ENCODE measurements around the gene GOLGA1.
"Not testable (repeated sequence)": the region's sequence is repeated elsewhere in the genome, so short reads cannot be mapped to it uniquely, and the experiment has no call there.

The GOLGA1 gene

GRCh38 chr9:124939944-124940343 is 939 bp downstream of the GOLGA1 start:
- DNase-seq = no peak

- DNase-seq = no peak
Measured at GRCh38 chr9:124934290-124934689, 6.6 kb downstream of the GOLGA1 start.

- DNase-seq = no peak
Measured at GRCh38 chr9:124932333-124932732, 8.6 kb downstream of the GOLGA1 start.

GRCh38 chr9:124929464-124929863 is 11.4 kb downstream of the GOLGA1 start:
- DNase-seq = peak; percentile 22

- DNase-seq = no peak
Measured at GRCh38 chr9:124928116-124928515, 12.8 kb downstream of the GOLGA1 start.

GRCh38 chr9:124920394-124920793 is 20.5 kb downstream of the GOLGA1 start:
- DNase-seq = not testable (repeated sequence)

- no peak for DNase-seq
Measured at GRCh38 chr9:124914753-124915405, 26.0 kb downstream of the GOLGA1 start.

GRCh38 chr9:124913378-124913777 is 27.5 kb downstream of the GOLGA1 start:
- no peak for DNase-seq

- DNase-seq = no peak
Measured at GRCh38 chr9:124911766-124912165, 29.1 kb downstream of the GOLGA1 start.

GRCh38 chr9:124908098-124908497 is 32.8 kb downstream of the GOLGA1 start:
- DNase-seq = no peak

GRCh38 chr9:124906966-124907365 is 33.9 kb downstream of the GOLGA1 start:
- DNase-seq = no peak

- DNase-seq = no peak
Measured at GRCh38 chr9:124899845-124900244, 41.0 kb downstream of the GOLGA1 start.

- no peak for DNase-seq
Measured at GRCh38 chr9:124897570-124898460, 43.1 kb downstream of the GOLGA1 start.

- DNase-seq = peak; percentile 68
Measured at GRCh38 chr9:124894741-124895170, 46.1 kb downstream of the GOLGA1 start.

- no peak for DNase-seq
Measured at GRCh38 chr9:124894035-124894740, 46.7 kb downstream of the GOLGA1 start.

- DNase-seq = no peak
Measured at GRCh38 chr9:124890179-124890578, 50.7 kb downstream of the GOLGA1 start.

- no peak for DNase-seq
Measured at GRCh38 chr9:124889006-124889405, 51.9 kb downstream of the GOLGA1 start.

- DNase-seq = no peak
Measured at GRCh38 chr9:124887832-124888231, 53.1 kb downstream of the GOLGA1 start.

- DNase-seq = no peak
Measured at GRCh38 chr9:124886866-124887492, 53.9 kb downstream of the GOLGA1 start.

GRCh38 chr9:124886461-124886860 is 54.4 kb downstream of the GOLGA1 start:
- no peak for DNase-seq

GRCh38 chr9:124885551-124885950 is 55.3 kb downstream of the GOLGA1 start:
- no peak for DNase-seq

GRCh38 chr9:124884376-124884775 is 56.5 kb downstream of the GOLGA1 start:
- no peak for DNase-seq

- no peak for DNase-seq
Measured at GRCh38 chr9:124882231-124882630, 58.7 kb downstream of the GOLGA1 start.
